Mucosa of descending colon (tissue), 3 donors: ENCODE results near the gene CASP2. TPM values are rescaled to one million over a fixed set of nuclear protein-coding genes. Genes with fewer than 3 reads are reported as not detected.
A peak's percentile ranks its signal among the peaks of the same experiment; 100 is the strongest.

Experiments used
- ATAC-seq: fragments of 200-7000 bp; cut with Tn5 transposase; one replicate; pipeline ENCODE4 v1.9.1; 2020; ENCODE audit warnings: mild to moderate bottlenecking, moderate library complexity
- DNase-seq, 3 donors: peaks; one replicate each; pipeline ENCODE4 v3.0.0-alpha.2; 2020
- H3K36me3 ChIP-seq: fragments of 200-600 bp; one replicate; pipeline ENCODE4 v1.8.0; 2021; ENCODE audit warnings: low read depth, mild to moderate bottlenecking
- H3K4me1 ChIP-seq: fragments of 200-600 bp; one replicate; pipeline ENCODE4 v1.8.0; 2021; ENCODE audit warnings: low read depth, mild to moderate bottlenecking
- H3K4me3 ChIP-seq: fragments of 200-600 bp; one replicate; pipeline ENCODE4 v1.8.0; 2021; ENCODE audit warnings: mild to moderate bottlenecking
- H3K9me3 ChIP-seq: fragments of 200-600 bp; one replicate; pipeline ENCODE4 v1.8.0; 2021; ENCODE audit warnings: mild to moderate bottlenecking
- CTCF ChIP-seq: fragments of 200-600 bp; IDR thresholded peaks from one replicate; pipeline ENCODE4 v1.8.0; 2022; ENCODE audit warnings: antibody characterized with exemption, mild to moderate bottlenecking
- intact Hi-C, 2 donors: fragments of 100-400 bp; cut with DNase I in 1 of 2; cut with micrococcal nuclease in 1 of 2; formaldehyde crosslinking; loops; one replicate each; pipeline versions ENCODE4 v1.11.0 to v1.11.1; 2022; cut with DNase I, micrococcal nuclease
- total RNA-seq, 3 donors: library from RNA; stranded (reverse); fragmentation: NEBNext Ultra II Directional in 2 of 3; extraction: Animal tissue kit (Norgen Biotek cat#: 25700) in 2 of 3; gene quantifications; one replicate each; pipeline versions ENCODE4 v1.2.1 to v1.2.4, GENCODE V29; 2021 to 2023
- donor health status: DM: no; HTN: no; CAD: no; lungs with moderate emphysema.
- donor health status: DM: no; HTN: no; CAD: no.
- donor health status: DM: no; HTN: yes; CAD: no.

Gene CASP2
- total RNA-seq, 3 donors from 2014 or later, result 26.1 to 39.5 (median 33.4) TPM

- no peaks in the 10 kb centered on the region for H3K36me3 ChIP-seq
- no peaks in the 10 kb centered on the region for H3K9me3 ChIP-seq
- no peak for TF ChIP-seq CTCF
- intact Hi-C loops, result no loop called here
- no peak within 1 kb of the TSS for H3K4me3 ChIP-seq
- peak; percentile 82 to 87 (median 83) for DNase-seq
- ATAC-seq, result peak; percentile 66
- peaks cover 48% of the 10 kb centered on the region for H3K4me1 ChIP-seq
Measured at GRCh38 chr7:143284591-143285469, 3.3 kb upstream of the CASP2 start, which contains the start of gene TMEM139. TMEM139 (plus strand) TSS chr7:143284958; CDS start chr7:143285958, 1,000 bp downstream.

GRCh38 chr7:143285470-143285778, 2.7 kb upstream of the CASP2 start:
- peak; percentile 47 for ATAC-seq
- H3K4me3 ChIP-seq, result no peak overlapping the region
- peaks cover 48% of the 10 kb centered on the region for H3K4me1 ChIP-seq
- H3K36me3 ChIP-seq, result no peaks in the 10 kb centered on the region
- intact Hi-C loops, result no loop called here
- TF ChIP-seq CTCF, result no peak
- H3K9me3 ChIP-seq, result no peaks in the 10 kb centered on the region
- DNase-seq, result peak; percentile 76 to 83 (median 80)

- TF ChIP-seq CTCF, result no peak
- intact Hi-C loops, result no loop called here
- no peak overlapping the region for H3K4me3 ChIP-seq
- H3K36me3 ChIP-seq, result no peaks in the 10 kb centered on the region
- H3K9me3 ChIP-seq, result no peaks in the 10 kb centered on the region
- ATAC-seq, result no peak
- no peak for DNase-seq
- H3K4me1 ChIP-seq, result peaks cover 54% of the 10 kb centered on the region
Measured at GRCh38 chr7:143285806-143286521, 2.2 kb upstream of the CASP2 start.

GRCh38 chr7:143286522-143286890, 1.6 kb upstream of the CASP2 start:
- ATAC-seq (no peak), DNase-seq (no peak)
- Histone ChIP-seq H3K4me1 (peaks cover 55% of the 10 kb centered on the region), H3K36me3 (no peaks in the 10 kb centered on the region), H3K9me3 (no peaks in the 10 kb centered on the region), H3K4me3 (no peak overlapping the region)
- no peak for TF ChIP-seq CTCF
- intact Hi-C loops, result no loop called here

GRCh38 chr7:143287339-143287934, 714 bp upstream of the CASP2 start:
- peak in 1 of 3 donors; percentile 58 for DNase-seq

More at GRCh38 chr7:143287339-143287934, 714 bp upstream of the CASP2 start:
- peaks cover 53% of the 10 kb centered on the region for H3K4me1 ChIP-seq
- no peak overlapping the region for H3K4me3 ChIP-seq
- H3K9me3 ChIP-seq, result no peaks in the 10 kb centered on the region
- no peaks in the 10 kb centered on the region for H3K36me3 ChIP-seq
- intact Hi-C loops, result no loop called here
- ATAC-seq, result no peak
- no peak for TF ChIP-seq CTCF
